ENCODE measurements around the gene TNFRSF8.

TNFRSF8 gene

DNA sequence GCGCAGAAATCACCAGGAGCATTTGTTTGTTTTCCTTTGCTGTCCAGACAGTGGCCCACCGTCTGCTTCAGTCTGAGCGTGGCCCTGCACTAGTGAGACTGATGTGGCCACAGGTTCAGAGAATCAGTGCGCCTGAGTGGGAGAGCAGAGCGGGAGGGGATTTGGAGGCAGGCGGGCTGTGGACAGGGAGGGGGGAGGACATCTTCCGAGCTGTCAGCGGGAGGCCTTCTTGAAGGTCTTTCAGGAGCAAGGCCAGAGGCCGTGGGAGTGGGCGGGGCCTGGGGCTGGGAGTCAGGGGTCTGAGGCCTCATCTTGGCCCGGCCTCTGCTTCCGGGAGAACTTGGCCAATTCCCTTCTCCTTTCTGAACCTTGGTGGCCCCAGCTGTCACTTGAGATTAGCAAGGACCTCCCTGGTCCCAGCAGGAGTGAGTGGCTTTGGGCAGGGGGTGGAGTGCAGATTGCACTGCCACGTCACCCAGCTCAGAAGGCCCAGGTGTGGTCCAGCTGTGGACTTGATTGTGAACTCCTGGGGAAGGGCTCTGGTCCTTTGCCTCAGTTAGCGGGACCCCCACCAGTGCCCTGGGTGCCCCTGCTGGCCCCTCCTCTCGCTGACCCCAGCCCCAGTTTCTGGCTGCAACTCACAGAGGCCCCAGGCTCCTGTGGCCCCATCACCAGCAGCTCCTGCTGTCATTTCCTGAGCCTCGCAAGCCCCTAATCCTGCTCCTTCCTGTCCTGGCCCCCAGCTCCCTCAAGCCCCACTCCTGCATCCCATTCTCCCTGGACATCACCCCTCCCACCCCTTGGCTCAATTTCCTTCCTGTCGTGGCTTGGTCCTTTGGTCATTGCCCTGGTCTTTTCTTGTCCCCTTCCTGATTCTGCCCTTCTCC, 112.1 kb downstream of the TNFRSF8 start:
- ATAC-seq (replicated peaks) (no peak), DNase-seq (no peak)
- peaks cover 78 to 85% of the 10 kb centered on the region in 2 donors for H3K4me1 Mint-ChIP-seq (ENCODE audit: low read depth in 2 of 2)
- peaks cover 83% of the 10 kb centered on the region for H3K36me3 Mint-ChIP-seq (ENCODE audit: insufficient read depth)
- peak overlapping the region; percentile 88 to 99 for H3K4me3 Mint-ChIP-seq
- peak overlapping the region; percentile 99 for H3K27ac Mint-ChIP-seq
- no peaks in the 10 kb centered on the region for H3K27me3 Mint-ChIP-seq
- no peaks in the 10 kb centered on the region for H3K9me3 Mint-ChIP-seq

DNA sequence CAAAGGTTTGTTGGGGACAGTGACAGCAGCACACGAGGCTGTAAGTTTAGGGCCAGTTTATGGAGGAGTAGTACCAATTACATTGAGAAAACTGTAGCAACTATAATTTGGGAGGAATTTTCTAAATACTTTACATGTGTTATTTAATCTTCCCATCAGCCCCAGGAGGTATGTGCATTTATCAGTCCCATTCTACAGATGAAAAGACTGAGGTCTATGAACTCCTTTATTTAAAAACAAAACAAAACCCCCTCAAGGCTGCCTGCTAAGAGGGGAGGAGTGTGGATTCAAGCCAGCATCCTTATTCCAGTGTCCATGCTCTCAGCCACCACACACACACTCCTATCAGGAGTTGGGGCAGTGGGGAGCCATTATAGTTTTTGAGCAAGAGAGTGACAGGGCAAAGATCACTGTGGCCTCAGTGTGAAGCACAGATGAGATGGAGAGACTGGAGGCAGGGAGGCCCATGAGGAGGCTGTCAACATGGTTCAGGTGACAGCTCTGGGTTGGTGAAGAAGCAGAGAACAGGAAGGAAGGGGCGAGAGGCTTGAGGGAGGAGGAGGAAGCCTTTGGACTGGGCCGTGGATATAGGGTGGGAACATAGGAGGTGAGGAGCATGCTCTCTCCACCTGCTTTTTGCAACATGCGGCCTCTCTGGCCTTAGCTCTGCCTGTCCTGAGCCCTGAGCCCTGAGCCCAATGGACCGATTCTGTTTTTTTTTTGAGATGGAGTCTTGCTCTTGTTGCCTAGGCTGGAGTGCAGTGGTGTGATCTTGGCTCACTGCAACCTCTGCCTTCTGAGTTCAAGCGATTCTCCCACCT, 113.4 kb downstream of the TNFRSF8 start:
- H3K27me3 Mint-ChIP-seq, result no peaks in the 10 kb centered on the region
- DNase-seq (no peak), ATAC-seq (replicated peaks) (no peak)
- peak overlapping the region; percentile 99 for H3K27ac Mint-ChIP-seq
- peaks cover 78% of the 10 kb centered on the region for H3K36me3 Mint-ChIP-seq (ENCODE audit: insufficient read depth)
- no peaks in the 10 kb centered on the region for H3K9me3 Mint-ChIP-seq
- peaks cover 78 to 79% of the 10 kb centered on the region in 2 donors for H3K4me1 Mint-ChIP-seq (ENCODE audit: low read depth in 2 of 2)
- peak overlapping the region; percentile 88 to 99 for H3K4me3 Mint-ChIP-seq

DNA sequence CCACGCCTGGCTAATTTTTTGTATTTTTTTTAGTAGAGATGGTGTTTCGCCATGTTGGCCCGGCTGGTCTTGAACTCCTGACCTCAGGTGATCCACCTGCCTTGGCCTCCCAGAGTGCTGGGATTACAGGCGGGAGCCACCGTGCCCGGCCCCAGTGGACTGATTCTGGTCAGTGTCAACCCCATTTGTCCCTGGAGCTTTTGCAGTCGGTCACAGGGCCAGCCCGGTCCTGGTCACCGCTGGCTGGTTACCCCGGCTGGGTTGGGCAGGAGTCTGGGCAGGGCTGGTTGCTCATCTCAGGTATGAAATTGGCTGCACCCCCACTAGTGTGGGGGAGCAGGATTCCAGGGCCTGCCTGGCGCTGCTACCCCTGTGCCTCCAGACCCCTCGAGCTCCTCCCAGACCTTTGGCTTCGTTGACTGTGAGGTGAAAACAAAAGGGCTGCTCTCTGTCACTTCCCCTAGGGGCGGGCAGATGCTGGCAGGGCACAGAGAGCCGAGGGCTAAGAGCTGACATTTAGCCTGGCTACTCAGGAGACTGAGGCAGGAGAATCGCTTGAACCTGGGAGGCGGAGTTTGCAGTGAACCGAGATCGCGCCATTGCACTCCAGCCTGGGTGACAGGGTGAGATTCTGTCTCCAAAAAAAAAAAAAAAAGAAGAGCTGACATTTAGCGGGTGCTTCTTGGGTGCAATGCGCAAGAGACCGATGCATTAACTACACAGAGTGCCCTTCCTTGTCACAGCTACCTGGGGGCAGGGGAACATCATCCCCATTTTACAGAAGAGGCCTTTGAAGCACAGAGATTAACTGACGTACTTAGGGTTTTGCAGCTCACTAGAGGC, 114.3 kb downstream of the TNFRSF8 start:
- Mint-ChIP-seq H3K4me1 (ENCODE audit: low read depth in 2 of 2) (peaks cover 78 to 79% of the 10 kb centered on the region in 2 donors), H3K9me3 (no peaks in the 10 kb centered on the region), H3K27me3 (no peaks in the 10 kb centered on the region), H3K36me3 (ENCODE audit: insufficient read depth) (peaks cover 77% of the 10 kb centered on the region), H3K4me3 (peak overlapping the region; percentile 88 to 99), H3K27ac (peak overlapping the region; percentile 99)
- peak; percentile 0 for ATAC-seq (replicated peaks)
- peak in 1 of 3 experiments; percentile 28 for DNase-seq

DNA sequence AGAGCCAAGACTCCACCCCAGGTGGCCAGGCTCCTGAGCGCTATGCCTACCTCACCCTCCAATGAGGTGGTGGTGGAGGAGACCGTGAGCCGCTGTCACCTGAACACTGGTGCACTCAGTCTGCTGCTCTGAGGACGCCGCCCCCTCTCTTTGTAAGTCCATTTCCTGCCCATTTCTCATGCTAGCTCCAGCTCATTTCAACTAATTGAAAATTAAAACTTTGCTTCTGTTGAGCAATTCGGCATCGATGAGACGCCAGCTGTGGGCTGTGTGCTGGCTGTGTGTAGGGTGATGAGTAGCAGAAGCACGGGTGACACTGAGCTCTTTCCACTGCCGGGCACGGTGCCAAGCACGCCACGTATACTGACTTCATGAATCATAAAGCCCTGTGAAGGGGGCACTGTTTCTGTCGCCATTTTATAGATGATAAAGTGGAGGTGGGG, 114.9 kb downstream of the TNFRSF8 start:
- peak; percentile 65 for ATAC-seq (replicated peaks)
- Mint-ChIP-seq H3K4me1 (ENCODE audit: low read depth in 2 of 2) (peaks cover 77 to 78% of the 10 kb centered on the region in 2 donors), H3K27me3 (no peaks in the 10 kb centered on the region)

DNA sequence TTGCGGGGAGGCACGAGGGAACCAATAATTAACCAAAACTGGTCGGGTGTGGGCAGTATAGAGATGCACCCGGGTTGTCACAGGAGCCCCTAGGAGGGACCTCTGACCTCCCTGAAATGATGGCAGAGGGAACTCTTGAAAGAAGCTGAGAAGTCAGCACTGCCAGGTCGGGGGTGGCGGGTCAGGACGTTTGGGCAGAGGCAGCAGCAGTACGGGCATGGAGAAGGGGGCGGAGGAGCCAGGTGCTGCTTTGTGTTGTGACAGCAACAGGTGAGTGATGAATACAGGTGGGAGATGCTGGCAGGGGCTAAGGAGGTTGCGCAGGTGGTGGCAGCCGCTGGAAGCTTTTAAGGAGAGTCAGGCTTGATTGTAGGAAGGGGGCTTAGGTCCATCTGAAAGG, 115.4 kb downstream of the TNFRSF8 start:
- Mint-ChIP-seq H3K4me3 (peak overlapping the region; percentile 88 to 99), H3K27me3 (no peaks in the 10 kb centered on the region), H3K9me3 (no peaks in the 10 kb centered on the region), H3K27ac (peak overlapping the region; percentile 99), H3K4me1 (ENCODE audit: low read depth in 2 of 2) (peaks cover 75 to 76% of the 10 kb centered on the region in 2 donors), H3K36me3 (ENCODE audit: insufficient read depth) (peaks cover 81% of the 10 kb centered on the region)
- DNase-seq (peak in 1 of 3 experiments; percentile 24), ATAC-seq (replicated peaks) (peak; percentile 0)

More for the DNA sequence above, 114.9 kb downstream of the TNFRSF8 start:
- Mint-ChIP-seq H3K36me3 (ENCODE audit: insufficient read depth) (peaks cover 79% of the 10 kb centered on the region), H3K9me3 (no peaks in the 10 kb centered on the region), H3K4me3 (peak overlapping the region; percentile 88 to 99), H3K27ac (peak overlapping the region; percentile 99)
- DNase-seq, result peak; percentile 85 to 91 (median 89)

DNA sequence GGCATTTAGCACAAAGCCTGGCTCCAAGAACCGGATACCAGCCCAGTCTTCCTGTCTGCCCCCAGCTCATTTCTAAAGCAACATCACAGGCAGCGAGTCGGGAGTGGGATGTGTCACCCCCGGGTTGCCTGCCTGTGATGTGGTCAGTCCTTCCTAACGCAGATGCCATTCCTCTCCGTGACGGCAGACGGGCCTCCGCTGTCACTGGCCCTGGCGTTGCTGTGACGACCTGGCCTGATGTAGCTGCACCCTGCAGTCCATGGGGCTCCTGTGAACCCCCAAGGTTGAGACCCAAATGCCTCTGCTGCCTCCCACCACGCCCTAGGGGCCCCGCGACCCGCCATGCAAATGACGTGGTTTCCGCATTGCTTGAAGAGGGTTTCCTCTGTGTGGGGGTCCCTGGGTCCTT, 116.0 kb downstream of the TNFRSF8 start:
- Mint-ChIP-seq H3K4me1 (ENCODE audit: low read depth in 2 of 2) (peaks cover 74 to 78% of the 10 kb centered on the region in 2 donors), H3K36me3 (ENCODE audit: insufficient read depth) (peaks cover 77% of the 10 kb centered on the region), H3K27ac (peak overlapping the region; percentile 99), H3K27me3 (no peaks in the 10 kb centered on the region), H3K4me3 (peak overlapping the region; percentile 88 to 99), H3K9me3 (no peaks in the 10 kb centered on the region)
- ATAC-seq (replicated peaks) (peak; percentile 63), DNase-seq (peak; percentile 78 to 81 (median 81))

DNA sequence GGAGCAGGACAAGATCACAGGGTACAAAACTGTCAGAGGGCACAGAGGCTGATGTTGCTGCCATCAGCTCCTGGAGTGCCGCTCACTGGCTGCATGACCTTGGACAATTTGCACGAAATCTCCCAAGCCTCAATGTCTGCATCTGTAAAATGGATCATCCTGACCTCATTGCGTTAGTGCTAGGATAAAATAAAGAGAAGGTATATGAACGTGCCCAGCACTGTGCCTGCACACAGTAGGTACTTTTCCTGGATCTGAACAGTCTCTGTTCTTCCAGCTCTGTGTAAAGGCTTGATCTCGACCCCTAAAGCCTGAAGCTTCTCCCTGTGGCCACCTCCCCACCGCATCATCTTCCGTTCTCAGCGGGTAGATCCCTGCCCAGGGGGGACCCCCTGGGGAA, 116.6 kb downstream of the TNFRSF8 start:
- DNase-seq, result no peak
- H3K4me1 Mint-ChIP-seq (ENCODE audit: low read depth in 2 of 2), result peaks cover 76 to 79% of the 10 kb centered on the region in 2 donors
- H3K4me3 Mint-ChIP-seq, result peak overlapping the region; percentile 88 to 99
- H3K27me3 Mint-ChIP-seq, result no peaks in the 10 kb centered on the region
- no peak for ATAC-seq (replicated peaks)
- peaks cover 77% of the 10 kb centered on the region for H3K36me3 Mint-ChIP-seq (ENCODE audit: insufficient read depth)
- no peaks in the 10 kb centered on the region for H3K9me3 Mint-ChIP-seq
- H3K27ac Mint-ChIP-seq, result peak overlapping the region; percentile 99

DNA sequence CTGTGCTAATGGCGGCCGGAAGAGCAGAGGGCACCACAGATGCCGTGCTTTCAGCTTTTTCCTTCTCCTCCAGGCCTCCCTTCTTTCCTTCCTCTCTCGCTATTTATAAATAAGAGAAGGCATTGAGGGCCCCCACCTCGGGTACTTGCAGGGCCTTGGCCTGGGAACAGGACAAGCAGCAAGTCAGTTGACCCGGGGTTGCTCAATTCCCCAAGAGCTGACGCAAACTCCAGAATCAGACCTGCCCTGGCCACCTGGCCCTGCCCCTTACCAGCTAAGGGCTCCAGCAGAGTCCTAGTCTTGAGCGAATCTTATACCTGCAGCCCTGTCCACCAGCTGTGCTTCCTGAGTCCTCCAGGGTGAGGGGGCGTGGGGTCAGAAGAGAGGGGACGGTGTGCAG, 117.2 kb downstream of the TNFRSF8 start:
- H3K27me3 Mint-ChIP-seq, result no peaks in the 10 kb centered on the region
- DNase-seq, result no peak
- H3K4me1 Mint-ChIP-seq (ENCODE audit: low read depth in 2 of 2), result peaks cover 80% of the 10 kb centered on the region in 2 donors
- H3K36me3 Mint-ChIP-seq (ENCODE audit: insufficient read depth), result peaks cover 77% of the 10 kb centered on the region
- peak overlapping the region; percentile 99 for H3K27ac Mint-ChIP-seq
- H3K9me3 Mint-ChIP-seq, result no peaks in the 10 kb centered on the region
- ATAC-seq (replicated peaks), result no peak
- H3K4me3 Mint-ChIP-seq, result peak overlapping the region; percentile 6 to 88

DNA sequence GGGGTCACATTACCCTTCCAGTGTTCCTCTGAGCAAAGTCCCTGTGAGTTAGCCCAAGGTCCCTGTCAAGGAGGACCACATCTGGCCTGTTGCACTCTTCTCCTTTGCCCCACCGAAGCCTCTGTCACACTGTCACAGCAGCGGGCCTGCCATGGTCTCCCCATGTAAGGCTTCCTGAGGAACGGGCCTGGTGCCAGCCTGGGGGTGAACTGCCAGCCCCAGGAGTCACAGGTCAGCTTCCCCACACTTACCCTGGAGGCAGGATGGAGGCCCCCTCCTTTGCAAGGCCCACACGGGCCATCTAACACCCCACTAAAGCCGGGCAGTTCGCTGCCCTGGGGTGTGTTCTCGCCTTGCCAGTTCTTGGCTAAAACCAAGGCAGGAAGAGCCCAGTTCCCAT, 117.8 kb downstream of the TNFRSF8 start:
- H3K4me3 Mint-ChIP-seq, result peak overlapping the region in 1 of 2 donors; percentile 43
- no peaks in the 10 kb centered on the region for H3K9me3 Mint-ChIP-seq
- ATAC-seq (replicated peaks) (no peak), DNase-seq (no peak)
- H3K27me3 Mint-ChIP-seq, result no peaks in the 10 kb centered on the region
- peak overlapping the region; percentile 99 for H3K27ac Mint-ChIP-seq
- H3K36me3 Mint-ChIP-seq (ENCODE audit: insufficient read depth), result peaks cover 77% of the 10 kb centered on the region
- peaks cover 80% of the 10 kb centered on the region in 2 donors for H3K4me1 Mint-ChIP-seq (ENCODE audit: low read depth in 2 of 2)

DNA sequence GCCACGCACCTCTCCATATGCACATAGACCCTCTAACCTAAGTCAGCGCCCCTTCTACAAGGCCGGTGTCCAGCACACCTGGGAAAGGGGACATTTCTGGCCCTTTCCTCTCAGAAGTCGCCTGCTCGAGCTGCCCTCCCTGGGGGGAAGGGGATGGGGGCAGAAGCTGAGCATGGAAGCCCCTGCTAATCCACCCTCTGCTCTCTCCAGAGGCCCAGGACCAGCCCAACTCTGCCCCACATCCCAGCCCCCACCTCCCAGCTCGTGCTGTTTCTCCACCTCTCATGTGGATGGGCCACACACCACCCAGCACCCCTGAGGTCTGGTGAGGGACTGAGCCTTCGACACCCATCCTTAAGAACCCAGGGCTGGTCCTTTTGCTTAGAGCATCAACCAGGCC, 118.5 kb downstream of the TNFRSF8 start:
- peaks cover 77 to 79% of the 10 kb centered on the region in 2 donors for H3K4me1 Mint-ChIP-seq (ENCODE audit: low read depth in 2 of 2)
- H3K4me3 Mint-ChIP-seq, result peak overlapping the region; percentile 12 to 52
- H3K36me3 Mint-ChIP-seq (ENCODE audit: insufficient read depth), result peaks cover 75% of the 10 kb centered on the region

DNA sequence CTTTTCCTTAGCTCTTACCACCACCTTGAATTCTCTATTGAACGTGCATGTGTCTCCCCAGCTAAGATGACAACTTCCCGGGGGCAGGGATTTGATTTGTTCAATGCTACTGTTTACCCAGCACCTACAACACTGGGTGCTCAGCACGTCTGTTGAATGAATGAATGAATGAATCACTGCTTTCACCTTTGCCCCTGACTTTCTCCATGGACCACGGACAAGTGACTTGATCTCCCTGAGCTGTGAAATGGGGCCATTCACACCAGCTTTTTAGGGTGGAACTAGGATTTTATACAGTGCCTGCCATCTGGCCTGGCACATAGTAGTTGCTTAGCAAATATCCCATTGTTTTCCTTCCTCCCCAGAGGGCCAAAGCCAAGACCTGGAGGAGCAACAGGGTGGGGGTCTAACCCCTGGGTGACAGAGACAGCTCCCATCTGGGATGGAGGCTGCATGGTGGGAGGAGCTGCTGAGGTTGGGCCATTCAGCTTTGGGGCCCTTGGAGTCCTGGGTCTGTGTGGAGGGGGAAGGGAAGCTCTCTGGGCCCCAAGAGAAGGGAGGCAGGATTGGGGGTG, 119.4 kb downstream of the TNFRSF8 start:
- Mint-ChIP-seq H3K4me1 (ENCODE audit: low read depth in 2 of 2) (peaks cover 74 to 82% of the 10 kb centered on the region in 2 donors), H3K9me3 (no peaks in the 10 kb centered on the region), H3K4me3 (peak overlapping the region; percentile 2 to 52), H3K36me3 (ENCODE audit: insufficient read depth) (peaks cover 67% of the 10 kb centered on the region), H3K27ac (peak overlapping the region; percentile 99), H3K27me3 (no peaks in the 10 kb centered on the region)
- ATAC-seq (replicated peaks), result no peak
- DNase-seq, result no peak

More for the DNA sequence above, 118.5 kb downstream of the TNFRSF8 start:
- DNase-seq, result no peak
- H3K27me3 Mint-ChIP-seq, result no peaks in the 10 kb centered on the region
- H3K27ac Mint-ChIP-seq, result peak overlapping the region; percentile 99
- ATAC-seq (replicated peaks), result no peak
- H3K9me3 Mint-ChIP-seq, result no peaks in the 10 kb centered on the region

DNA sequence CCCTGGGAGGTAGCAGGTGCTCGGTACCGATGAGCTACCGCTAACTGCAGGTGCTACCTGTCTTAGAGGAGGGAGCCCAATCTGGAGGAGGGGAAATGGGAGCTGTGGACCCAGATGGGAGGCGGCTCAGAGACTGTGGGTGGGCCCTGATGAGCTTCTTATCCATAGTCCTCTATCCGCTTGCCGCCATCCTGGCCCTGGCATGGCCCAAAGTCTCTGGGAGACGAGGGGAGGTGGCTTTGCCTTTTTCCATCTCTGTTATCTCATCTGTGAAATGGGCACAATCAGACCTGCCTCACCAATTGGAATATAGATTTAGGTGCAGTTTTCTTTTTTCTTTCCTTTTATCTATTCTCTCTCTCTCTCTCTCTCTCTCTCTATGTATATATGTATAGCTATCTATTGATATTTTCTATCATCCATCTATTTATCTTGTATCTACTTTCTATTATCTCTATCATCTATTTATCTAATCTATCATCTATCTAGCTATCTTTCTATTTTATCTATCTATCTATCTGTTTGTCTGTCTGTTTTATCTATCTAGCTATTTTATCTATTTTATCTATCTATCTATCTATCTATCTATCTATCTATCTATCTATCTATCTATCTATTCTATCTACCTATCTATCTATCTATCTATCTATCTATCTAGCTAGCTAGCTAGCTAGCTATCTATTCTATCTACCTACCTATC, 120.1 kb downstream of the TNFRSF8 start:
- peaks cover 60% of the 10 kb centered on the region for H3K36me3 Mint-ChIP-seq (ENCODE audit: insufficient read depth)

More for the DNA sequence above, 120.1 kb downstream of the TNFRSF8 start:
- Mint-ChIP-seq H3K4me3 (peak overlapping the region in 1 of 2 donors; percentile 29), H3K4me1 (ENCODE audit: low read depth in 2 of 2) (peaks cover 74 to 82% of the 10 kb centered on the region in 2 donors), H3K27ac (peak overlapping the region; percentile 99), H3K9me3 (no peaks in the 10 kb centered on the region), H3K27me3 (no peaks in the 10 kb centered on the region)
- no peak for DNase-seq
- no peak for ATAC-seq (replicated peaks)
